PC-9 (cell line): ENCODE data around the gene NT5DC1. TPM values are rescaled to one million over a fixed set of nuclear protein-coding genes. Genes with fewer than 3 reads are reported as not detected.

Experiments
- BruUV-seq: library from RNA; stranded (reverse); fragments of 400-500 nt; replicated peaks from 2 replicates; lab custom pipeline; 2021; lab: Mats Ljungman, UMichigan
- CTCF ChIA-PET: fragments of 300-600 bp; sonication (Branson Sonifier 250); formaldehyde crosslinking; loops from one replicate; lab custom pipeline; 2022; ENCODE audit warnings: antibody characterized with exemption; lab: Charles Lee
- POLR2A ChIA-PET: fragments of 300-600 bp; sonication (Branson Sonifier 250); formaldehyde crosslinking; loops from one replicate; lab custom pipeline; 2022; ENCODE audit warnings: antibody characterized with exemption; ENCODE audit not compliant: unreplicated experiment; lab: Charles Lee
- DNase-seq, 2 experiments: peaks; one replicate each; pipeline versions ENCODE4 v3.0.0 to v3.0.0-alpha.2; 2015 to 2022; ENCODE audit warnings: mixed read lengths in 1 of 2
- H2AFZ ChIP-seq: fragments of 200-600 bp; sonication (generic); 2 replicates; pipeline ENCODE4 v1.8.1; 2017; ENCODE audit warnings: antibody characterized with exemption
- H3F3A ChIP-seq: fragments of 200-600 bp; sonication (generic); 2 replicates; pipeline ENCODE4 v1.8.1; 2017; ENCODE audit warnings: antibody characterized with exemption, mild to moderate bottlenecking, low read depth; ENCODE audit not compliant: insufficient read depth
- H3K27ac ChIP-seq: fragments of 200-600 bp; sonication (generic); 2 replicates; pipeline ENCODE4 v1.6.1; 2016; ENCODE audit warnings: mixed run types
- H3K27me3 ChIP-seq: fragments of 200-600 bp; sonication (generic); 2 replicates; pipeline ENCODE4 v1.6.1; 2016; ENCODE audit warnings: low read depth, mixed run types; ENCODE audit not compliant: insufficient read depth
- H3K36me3 ChIP-seq: fragments of 200-600 bp; sonication (generic); 2 replicates; pipeline ENCODE4 v1.6.1; 2016; ENCODE audit warnings: low read depth, mixed run types
- H3K4me1 ChIP-seq: fragments of 200-600 bp; sonication (generic); replicated peaks from 2 replicates; pipeline ENCODE4 v1.6.1; 2016; ENCODE audit warnings: mixed run types; ENCODE audit not compliant: insufficient read depth
- H3K4me2 ChIP-seq: fragments of 200-600 bp; sonication (generic); 2 replicates; pipeline ENCODE4 v1.6.1; 2017; ENCODE audit warnings: mixed run types
- H3K4me3 ChIP-seq: fragments of 200-600 bp; sonication (generic); 2 replicates; pipeline ENCODE4 v1.6.1; 2016; ENCODE audit warnings: mixed run types
- H3K79me2 ChIP-seq: fragments of 200-600 bp; sonication (generic); 2 replicates; pipeline ENCODE4 v1.6.1; 2017; ENCODE audit warnings: low read depth, mixed run types
- H3K9me2 ChIP-seq: fragments of 200-600 bp; sonication (generic); 2 replicates; pipeline ENCODE4 v1.8.1; 2017; ENCODE audit warnings: mild to moderate bottlenecking; ENCODE audit not compliant: insufficient read depth
- H3K9me3 ChIP-seq: fragments of 200-600 bp; sonication (generic); 2 replicates; pipeline ENCODE4 v1.8.1; 2016; ENCODE audit warnings: low read depth; ENCODE audit not compliant: insufficient read depth
- H4K20me1 ChIP-seq: fragments of 200-600 bp; sonication (generic); 2 replicates; pipeline ENCODE4 v1.8.1; 2017; ENCODE audit not compliant: insufficient read depth
- CTCF ChIP-seq: fragments of 200-600 bp; sonication (generic); conservative IDR thresholded peaks from 2 replicates; pipeline ENCODE4 v1.6.1; 2017; ENCODE audit warnings: mixed run types, antibody characterized with exemption, mild to moderate bottlenecking, moderate library complexity
- EZH2 ChIP-seq: fragments of 200-600 bp; sonication (generic); IDR thresholded peaks from 2 replicates; pipeline ENCODE4 v1.8.0; 2017; ENCODE audit warnings: antibody characterized with exemption, low read depth
- intact Hi-C: fragments of 100-400 bp; cut with micrococcal nuclease; formaldehyde crosslinking; loops from one replicate; pipeline ENCODE4 v1.10.0; 2022; ENCODE audit not compliant: unreplicated experiment
- total RNA-seq: library from RNA; stranded (reverse); gene quantifications from 2 replicates; pipeline ENCODE4 v1.2.3, GENCODE V29; 2021

NT5DC1 gene
- total RNA-seq, 1 experiment from 2014 or later: 33.5 TPM

GRCh38 chr6:116221067-116221466 lies 120.4 kb downstream of the NT5DC1 start:
- no peaks in the 10 kb centered on the region for H3K36me3 ChIP-seq
- no peaks in the 10 kb centered on the region for H4K20me1 ChIP-seq
- H2AFZ ChIP-seq: no peak overlapping the region
- H3K27ac ChIP-seq: no peak overlapping the region
- no peak overlapping the region for H3K4me3 ChIP-seq
- H3K9me3 ChIP-seq: no peaks in the 10 kb centered on the region
- POLR2A ChIA-PET: no interaction called here
- H3K27me3 ChIP-seq: no peaks in the 10 kb centered on the region
- intact Hi-C loops: no loop called here
- H3F3A ChIP-seq: peaks cover 6% of the 10 kb centered on the region
- CTCF ChIA-PET: interaction anchor here (0.6 kb wide), 1 partner anchor 29 kb away, joined by 4 read pairs; no protein-coding TSS in a partner anchor
- no peaks in the 10 kb centered on the region for H3K4me1 ChIP-seq
- TF ChIP-seq CTCF (no peak), EZH2 (no peak)
- BruUV-seq: no TSS peak
- no peaks in the 10 kb centered on the region for H3K79me2 ChIP-seq
- no peak for DNase-seq
- no peaks in the 10 kb centered on the region for H3K9me2 ChIP-seq
- H3K4me2 ChIP-seq: no peak overlapping the region

- Histone ChIP-seq H3F3A (peaks cover 6% of the 10 kb centered on the region), H3K4me2 (no peak overlapping the region), H2AFZ (no peak overlapping the region), H3K9me2 (no peaks in the 10 kb centered on the region), H4K20me1 (no peaks in the 10 kb centered on the region), H3K4me3 (no peak overlapping the region), H3K27ac (no peak overlapping the region), H3K27me3 (no peaks in the 10 kb centered on the region), H3K9me3 (no peaks in the 10 kb centered on the region), H3K36me3 (no peaks in the 10 kb centered on the region), H3K79me2 (no peaks in the 10 kb centered on the region), H3K4me1 (no peaks in the 10 kb centered on the region)
- TF ChIP-seq CTCF (no peak), EZH2 (no peak)
- BruUV-seq: no TSS peak
- ChIA-PET POLR2A (no interaction called here), CTCF (no interaction called here)
- no peak for DNase-seq
- intact Hi-C loops: no loop called here
Measured at GRCh38 chr6:116221911-116222310, 121.3 kb downstream of the NT5DC1 start.

GRCh38 chr6:116223355-116223754 lies 122.7 kb downstream of the NT5DC1 start:
- H3K4me2 ChIP-seq: no peak overlapping the region
- H3K27me3 ChIP-seq: no peaks in the 10 kb centered on the region
- H3K9me2 ChIP-seq: no peaks in the 10 kb centered on the region
- intact Hi-C loops: no loop called here
- ChIA-PET CTCF (interaction anchor here (0.6 kb wide), 1 partner anchor 27 kb away, joined by 18 read pairs; no protein-coding TSS in a partner anchor), POLR2A (no interaction called here)
- H3K36me3 ChIP-seq: no peaks in the 10 kb centered on the region
- H4K20me1 ChIP-seq: no peaks in the 10 kb centered on the region
- no peaks in the 10 kb centered on the region for H3K4me1 ChIP-seq
- H3K9me3 ChIP-seq: no peaks in the 10 kb centered on the region
- H3K27ac ChIP-seq: no peak overlapping the region
- no peak for TF ChIP-seq CTCF
- no peak for TF ChIP-seq EZH2
- no TSS peak for BruUV-seq
- no peak overlapping the region for H2AFZ ChIP-seq
- no peaks in the 10 kb centered on the region for H3F3A ChIP-seq
- H3K79me2 ChIP-seq: no peaks in the 10 kb centered on the region
- H3K4me3 ChIP-seq: no peak overlapping the region
- DNase-seq: no peak
